HG03460 (cell line): ENCODE results near the gene CRB1.
"Not testable (repeated sequence)": the region's sequence is repeated elsewhere in the genome, so short reads cannot be mapped to it uniquely, and the experiment has no call there.

ENCODE experiments used
- ATAC-seq: cut with Tn5 transposase; IDR thresholded peaks from one replicate; pipeline ENCODE4 v1.9.1; 2021; ENCODE audit not compliant: unreplicated experiment

Gene CRB1

GRCh38 chr1:197394831-197395608, 127.0 kb downstream of the CRB1 start:
- ATAC-seq: no peak

GRCh38 chr1:197397895-197398294, 129.8 kb downstream of the CRB1 start:
- no peak for ATAC-seq

- ATAC-seq: peak; percentile 68
These were observed 131.9 kb downstream of the CRB1 start for GRCh38 chr1:197399755-197400521.

GRCh38 chr1:197400522-197400902, 132.5 kb downstream of the CRB1 start:
- no peak for ATAC-seq

- no peak for ATAC-seq
These were observed 134.1 kb downstream of the CRB1 start for GRCh38 chr1:197402189-197402588.

GRCh38 chr1:197404774-197405173, 136.7 kb downstream of the CRB1 start:
- not testable (repeated sequence) for ATAC-seq

GRCh38 chr1:197405614-197406013, 137.6 kb downstream of the CRB1 start:
- ATAC-seq: not testable (repeated sequence)

- no peak for ATAC-seq
These were observed 145.5 kb downstream of the CRB1 start for GRCh38 chr1:197413564-197413963.

- no peak for ATAC-seq
These were observed 147.2 kb downstream of the CRB1 start for GRCh38 chr1:197415221-197415620.

GRCh38 chr1:197418693-197419092, 150.6 kb downstream of the CRB1 start:
- no peak for ATAC-seq

- ATAC-seq: no peak
These were observed 154.9 kb downstream of the CRB1 start for GRCh38 chr1:197422993-197423392.

- ATAC-seq: no peak
These were observed 156.3 kb downstream of the CRB1 start for GRCh38 chr1:197424380-197424779.

GRCh38 chr1:197429372-197429771, 161.3 kb downstream of the CRB1 start:
- ATAC-seq: no peak

- no peak for ATAC-seq
These were observed 167.2 kb downstream of the CRB1 start for GRCh38 chr1:197435224-197435623.

- ATAC-seq: no peak
These were observed 169.5 kb downstream of the CRB1 start for GRCh38 chr1:197437601-197438000.

GRCh38 chr1:197438010-197438790, 170.1 kb downstream of the CRB1 start:
- ATAC-seq: no peak

GRCh38 chr1:197439708-197440280, 171.7 kb downstream of the CRB1 start:
- ATAC-seq: no peak

GRCh38 chr1:197440715-197441114, 172.7 kb downstream of the CRB1 start:
- no peak for ATAC-seq

- no peak for ATAC-seq
These were observed 174.0 kb downstream of the CRB1 start for GRCh38 chr1:197441999-197442414.

GRCh38 chr1:197444755-197445154, 176.7 kb downstream of the CRB1 start:
- ATAC-seq: no peak

- ATAC-seq: no peak
These were observed 180.2 kb downstream of the CRB1 start for GRCh38 chr1:197448121-197448779.
